Muscle layer of duodenum (tissue), 2 donors: ENCODE data around the gene TBCK.
A peak's percentile ranks its signal among the peaks of the same experiment; 100 is the strongest.

Experiments used
- H3K27ac ChIP-seq: one replicate; pipeline ENCODE4 v1.7.0; 2013; ENCODE audit warnings: mild to moderate bottlenecking, low read length
- H3K27me3 ChIP-seq: one replicate; pipeline ENCODE4 v1.7.0; 2013; ENCODE audit warnings: low read depth, mild to moderate bottlenecking, control low read depth, low read length
- H3K36me3 ChIP-seq, 2 donors: one replicate each; pipeline ENCODE4 v1.7.0; 2013; ENCODE audit warnings: low read length in 2 of 2, control low read depth in 1 of 2, mild to moderate bottlenecking in 1 of 2; ENCODE audit not compliant: insufficient read depth in 2 of 2, control insufficient read depth in 1 of 2
- H3K4me1 ChIP-seq, 2 donors: one replicate each; pipeline ENCODE4 v1.7.0; 2013; ENCODE audit warnings: low read length in 2 of 2, mild to moderate bottlenecking in 2 of 2, control low read depth in 1 of 2, moderate library complexity in 1 of 2; ENCODE audit not compliant: insufficient read depth in 2 of 2, control insufficient read depth in 1 of 2
- H3K4me3 ChIP-seq, 2 donors: one replicate each; pipeline ENCODE4 v1.7.0; 2013; ENCODE audit warnings: low read length in 2 of 2, low read depth in 1 of 2, mild to moderate bottlenecking in 1 of 2
- H3K9me3 ChIP-seq, 2 donors: one replicate each; pipeline ENCODE4 v1.7.0; 2013; ENCODE audit warnings: low read length in 2 of 2, control low read depth in 1 of 2, mild to moderate bottlenecking in 1 of 2; ENCODE audit not compliant: control insufficient read depth in 1 of 2
- donor health status: healthy.

TBCK gene

DNA sequence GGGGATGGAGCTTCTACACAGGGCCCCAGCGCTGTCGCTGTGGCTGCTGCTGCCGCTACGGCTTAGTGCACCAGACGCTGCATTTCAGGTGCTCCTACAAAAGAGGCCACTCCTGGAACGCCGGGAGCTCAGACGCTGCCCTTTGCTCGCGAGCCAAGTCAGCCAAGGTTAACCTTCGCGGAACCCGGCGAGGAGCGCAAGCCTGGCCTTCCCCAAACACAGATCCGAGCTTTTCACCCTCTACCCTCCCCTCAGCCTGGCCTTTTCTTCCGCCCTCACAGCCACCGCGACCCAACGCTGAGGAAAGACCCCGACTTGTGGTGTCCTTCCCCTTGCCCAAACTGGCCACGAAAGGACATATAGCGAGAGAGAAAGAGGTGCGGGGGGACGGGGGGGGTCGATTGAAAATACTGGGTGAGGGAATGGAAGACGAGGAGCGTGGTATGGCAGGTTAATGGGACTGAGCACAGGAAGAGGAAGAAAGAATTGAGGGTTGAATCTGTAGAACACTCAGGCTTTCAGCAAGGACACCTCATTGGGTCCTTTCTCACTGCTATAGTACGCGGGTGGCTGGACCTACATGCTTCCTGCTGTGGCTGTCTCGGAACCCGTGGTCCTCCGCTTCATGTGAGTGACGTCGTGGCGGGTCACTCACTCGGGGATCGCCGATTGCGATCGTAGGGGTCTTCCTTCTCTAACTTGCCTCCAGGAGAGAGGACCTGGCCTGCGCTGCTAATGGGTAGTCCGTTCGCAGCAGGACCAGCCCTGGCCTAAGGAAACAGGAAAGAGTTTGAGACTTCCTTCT is at the start of gene TBCK, which contains the start of gene AIMP1:
Gene TBCK (minus strand): TSS at position 242 of the 805 bp plus-strand sequence. CDS start 7,249 bp downstream, outside the sequence.
Gene AIMP1 (plus strand): TSS at position 583 of the 805 bp plus-strand sequence. CDS start 8,460 bp downstream, outside the sequence.
- Histone ChIP-seq H3K36me3 (peaks cover 0 to 7% of the 10 kb centered on the region in 2 donors), H3K27me3 (no peaks in the 10 kb centered on the region), H3K27ac (peak within 1 kb of the TSS; percentile 99), H3K4me1 (peaks cover 17 to 37% of the 10 kb centered on the region in 2 donors), H3K4me3 (peak within 1 kb of the TSS; percentile 79 to 99), H3K9me3 (no peaks in the 10 kb centered on the region)

DNA sequence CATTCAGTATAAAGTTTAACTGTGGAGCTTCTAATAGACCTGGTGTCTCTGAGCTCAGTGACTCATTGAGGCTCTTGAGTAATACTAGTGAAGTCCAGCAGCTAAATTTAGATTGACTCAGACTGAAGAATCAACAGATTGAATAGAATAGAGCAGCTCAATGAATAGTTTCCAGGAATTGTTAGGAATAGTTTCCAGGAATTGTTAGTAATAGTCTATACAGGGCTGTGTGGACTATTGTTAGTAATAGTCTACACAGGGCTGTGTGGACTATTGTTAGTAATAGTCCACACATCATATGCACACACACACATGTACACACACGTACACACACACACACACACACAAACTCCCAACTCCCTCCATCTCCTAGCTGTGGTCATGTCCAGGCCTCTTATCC is 49.6 kb upstream of the TBCK start:
- no peaks in the 10 kb centered on the region for H3K36me3 ChIP-seq
- no peaks in the 10 kb centered on the region for H3K27me3 ChIP-seq
- peaks cover 0 to 12% of the 10 kb centered on the region in 2 donors for H3K4me1 ChIP-seq
- H3K4me3 ChIP-seq = no peak overlapping the region
- no peaks in the 10 kb centered on the region for H3K9me3 ChIP-seq
- H3K27ac ChIP-seq = no peak overlapping the region

DNA sequence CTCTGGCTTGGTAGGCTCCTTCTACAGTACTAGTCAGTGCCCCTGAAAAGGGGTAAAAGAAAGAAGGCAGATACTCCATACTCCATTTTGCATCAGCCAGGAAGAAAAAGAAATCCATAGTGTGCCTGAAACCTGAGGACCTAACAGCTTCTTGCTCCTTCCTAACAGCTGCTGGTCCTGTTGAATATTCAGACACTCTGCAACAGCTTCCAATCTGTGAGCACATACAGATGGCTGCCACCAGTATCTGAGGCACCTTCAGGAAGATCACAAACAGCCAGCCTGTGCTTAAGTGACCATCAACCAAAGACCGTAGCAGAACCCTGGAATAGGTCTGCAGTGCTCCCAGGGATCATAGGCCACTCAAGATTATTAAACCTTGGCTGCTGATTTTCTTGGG is 48.3 kb upstream of the TBCK start:
- H3K4me3 ChIP-seq = no peak overlapping the region
- peaks cover 0 to 12% of the 10 kb centered on the region in 2 donors for H3K4me1 ChIP-seq
- H3K27ac ChIP-seq = no peak overlapping the region
- no peaks in the 10 kb centered on the region for H3K9me3 ChIP-seq
- H3K36me3 ChIP-seq = no peaks in the 10 kb centered on the region
- no peaks in the 10 kb centered on the region for H3K27me3 ChIP-seq

DNA sequence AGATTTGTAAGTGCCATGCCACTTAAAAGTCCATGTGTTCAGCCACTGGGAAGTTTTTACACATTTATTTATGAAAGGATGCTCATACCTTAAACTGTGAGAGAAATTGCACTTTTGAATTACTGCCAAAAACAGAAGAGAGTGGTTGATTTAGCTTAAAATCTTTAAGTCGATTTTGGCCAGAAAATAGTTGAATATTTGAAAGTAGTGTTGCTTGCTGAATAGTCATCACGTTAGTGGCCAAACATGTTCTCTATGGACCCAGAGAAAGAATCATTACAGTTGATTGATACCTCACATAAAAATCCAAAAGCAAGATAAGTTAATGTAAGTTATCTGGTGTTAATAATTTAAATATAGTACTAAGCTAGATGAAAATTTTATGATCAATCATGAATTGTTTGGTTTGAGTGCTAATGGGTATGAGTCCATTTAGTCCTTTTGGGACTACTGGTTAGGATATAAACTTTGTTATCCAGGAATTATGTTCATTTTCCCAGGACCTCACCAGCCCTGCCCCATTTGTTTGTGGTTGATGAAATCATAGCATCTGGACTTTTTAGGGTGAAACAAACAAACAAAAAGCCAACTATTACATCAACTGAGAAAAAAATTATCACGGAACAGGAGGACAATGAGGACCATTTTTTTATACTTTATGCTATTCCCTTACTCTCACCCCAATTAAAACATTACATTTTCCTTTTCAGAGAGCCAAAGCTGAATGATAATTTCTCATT is 46.2 kb upstream of the TBCK start:
- no peaks in the 10 kb centered on the region for H3K36me3 ChIP-seq
- H3K27ac ChIP-seq = no peak overlapping the region
- peaks cover 0 to 12% of the 10 kb centered on the region in 2 donors for H3K4me1 ChIP-seq
- no peak overlapping the region for H3K4me3 ChIP-seq
- H3K27me3 ChIP-seq = no peaks in the 10 kb centered on the region
- H3K9me3 ChIP-seq = no peaks in the 10 kb centered on the region

DNA sequence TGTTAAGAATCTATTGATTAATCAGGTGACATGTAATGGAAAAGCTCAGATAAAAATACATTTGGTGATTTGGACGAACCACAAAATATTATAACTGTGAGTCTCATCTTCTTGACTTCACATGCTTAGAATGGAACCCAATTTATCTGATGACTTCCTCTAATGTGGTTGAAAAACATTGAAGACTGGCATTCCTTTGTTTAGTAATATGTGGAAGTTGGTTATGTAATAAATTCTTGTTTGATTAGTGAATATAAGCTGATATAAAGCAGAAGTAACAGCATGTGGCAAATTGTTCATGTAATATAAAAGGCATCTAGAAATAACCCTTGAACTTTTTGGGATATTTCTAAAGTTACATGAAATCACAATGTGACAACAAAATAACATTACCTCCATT is 42.9 kb upstream of the TBCK start:
- H3K27me3 ChIP-seq = no peaks in the 10 kb centered on the region
- H3K4me1 ChIP-seq = no peaks in the 10 kb centered on the region
- H3K9me3 ChIP-seq = no peaks in the 10 kb centered on the region
- H3K27ac ChIP-seq = no peak overlapping the region
- H3K4me3 ChIP-seq = no peak overlapping the region
- no peaks in the 10 kb centered on the region for H3K36me3 ChIP-seq

DNA sequence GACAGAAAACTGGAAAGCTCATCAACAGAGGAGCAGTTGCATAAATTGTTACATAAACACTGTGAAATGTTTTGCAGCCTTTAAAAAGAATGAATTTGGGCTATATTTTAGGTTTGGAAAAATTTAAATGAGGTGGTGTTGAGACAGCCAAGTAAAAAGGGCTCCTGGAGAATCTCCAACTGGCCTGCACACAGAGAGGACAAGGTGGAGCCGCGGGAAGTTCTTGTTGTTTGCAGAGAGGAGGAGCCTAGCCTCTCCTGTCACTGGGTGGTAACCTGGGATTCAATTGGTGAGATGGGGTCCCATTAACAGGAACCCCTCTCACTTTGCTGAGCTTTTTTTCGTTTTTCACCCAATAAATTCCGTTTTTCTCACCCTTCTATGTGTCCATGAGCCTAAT is 39.2 kb upstream of the TBCK start:
- Histone ChIP-seq H3K9me3 (no peaks in the 10 kb centered on the region), H3K4me1 (no peaks in the 10 kb centered on the region), H3K4me3 (no peak overlapping the region), H3K27me3 (no peaks in the 10 kb centered on the region), H3K36me3 (peaks cover 0 to 5% of the 10 kb centered on the region in 2 donors), H3K27ac (no peak overlapping the region)

DNA sequence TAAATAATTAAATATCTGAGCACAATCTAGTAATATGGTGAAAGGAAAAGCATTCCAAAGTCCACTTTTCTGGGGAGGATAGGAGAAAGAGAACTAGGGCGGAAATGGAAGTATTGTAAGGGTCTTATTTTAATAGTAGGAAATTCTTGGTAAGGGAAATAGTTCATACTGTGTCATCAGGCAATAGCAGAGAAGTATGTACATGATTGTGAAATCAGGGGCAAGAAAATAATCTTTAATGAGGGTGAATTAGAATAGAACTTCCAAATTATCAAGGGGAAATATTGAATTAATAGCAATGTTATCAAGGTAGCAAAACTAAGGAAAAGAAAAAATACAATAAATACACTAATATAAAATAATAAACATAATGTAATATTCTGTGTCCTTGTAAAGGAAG is 37.8 kb upstream of the TBCK start:
- Histone ChIP-seq H3K9me3 (no peaks in the 10 kb centered on the region), H3K4me1 (no peaks in the 10 kb centered on the region), H3K27ac (no peak overlapping the region), H3K4me3 (no peak overlapping the region), H3K36me3 (peaks cover 1 to 5% of the 10 kb centered on the region in 2 donors), H3K27me3 (no peaks in the 10 kb centered on the region)

DNA sequence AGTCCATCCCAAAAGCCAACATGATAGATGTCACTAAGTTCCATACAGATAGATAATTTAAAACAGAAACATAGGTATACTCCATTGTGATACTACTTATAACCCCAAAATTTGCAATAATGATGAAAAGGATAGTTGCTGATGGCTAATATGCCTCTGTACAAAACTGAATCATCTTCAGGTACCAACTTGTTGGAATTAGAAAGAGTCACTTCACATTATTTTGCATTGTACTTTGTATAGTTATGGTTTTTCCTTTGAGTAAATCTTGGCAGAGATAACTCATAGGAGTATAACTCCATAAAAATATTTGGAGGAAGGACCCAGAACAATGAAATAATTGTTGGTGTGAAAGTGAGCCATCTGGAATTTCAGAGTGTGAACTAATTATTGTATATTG is 35.0 kb upstream of the TBCK start:
- no peak overlapping the region for H3K27ac ChIP-seq
- no peaks in the 10 kb centered on the region for H3K9me3 ChIP-seq
- no peak overlapping the region for H3K4me3 ChIP-seq
- H3K27me3 ChIP-seq = no peaks in the 10 kb centered on the region
- peaks cover 10 to 13% of the 10 kb centered on the region in 2 donors for H3K36me3 ChIP-seq
- no peaks in the 10 kb centered on the region for H3K4me1 ChIP-seq

DNA sequence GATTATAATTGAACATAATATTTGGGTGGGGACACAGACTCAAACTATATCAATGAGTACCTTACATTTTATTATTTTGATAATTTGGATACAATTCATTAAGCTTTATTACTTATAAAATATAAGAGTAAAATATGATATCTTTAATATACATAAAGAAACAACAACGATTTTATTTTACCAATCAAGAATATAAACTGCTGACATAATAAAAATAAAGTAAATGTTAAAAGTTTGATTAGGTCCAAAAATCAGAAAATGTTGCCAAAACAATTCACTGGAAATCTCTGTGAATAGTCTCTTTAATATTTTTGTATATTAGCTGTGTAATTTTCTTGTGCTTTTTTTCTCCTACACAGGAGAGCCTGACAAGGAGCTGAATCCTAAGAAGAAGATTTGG is 31.2 kb upstream of the TBCK start:
- Histone ChIP-seq H3K27me3 (no peaks in the 10 kb centered on the region), H3K4me1 (no peaks in the 10 kb centered on the region), H3K9me3 (no peaks in the 10 kb centered on the region), H3K36me3 (peaks cover 9 to 14% of the 10 kb centered on the region in 2 donors), H3K4me3 (no peak overlapping the region), H3K27ac (no peak overlapping the region)

DNA sequence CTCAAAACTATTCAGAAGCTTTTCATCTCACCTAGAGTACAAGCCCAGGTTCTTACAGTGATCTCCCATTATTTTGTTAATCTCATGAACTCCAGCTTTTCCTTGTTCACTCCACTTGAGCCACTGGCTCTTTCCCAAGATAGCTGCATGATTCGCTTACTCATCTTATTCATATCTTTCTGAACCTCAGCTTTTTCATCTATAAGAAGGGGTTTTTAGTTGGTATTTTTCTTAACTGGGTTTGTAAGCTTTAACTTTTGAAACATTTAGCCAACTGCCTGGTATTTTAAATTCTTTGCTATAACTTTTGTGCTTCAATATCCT is 28.6 kb upstream of the TBCK start:
- Histone ChIP-seq H3K9me3 (no peaks in the 10 kb centered on the region), H3K4me1 (no peaks in the 10 kb centered on the region)

DNA sequence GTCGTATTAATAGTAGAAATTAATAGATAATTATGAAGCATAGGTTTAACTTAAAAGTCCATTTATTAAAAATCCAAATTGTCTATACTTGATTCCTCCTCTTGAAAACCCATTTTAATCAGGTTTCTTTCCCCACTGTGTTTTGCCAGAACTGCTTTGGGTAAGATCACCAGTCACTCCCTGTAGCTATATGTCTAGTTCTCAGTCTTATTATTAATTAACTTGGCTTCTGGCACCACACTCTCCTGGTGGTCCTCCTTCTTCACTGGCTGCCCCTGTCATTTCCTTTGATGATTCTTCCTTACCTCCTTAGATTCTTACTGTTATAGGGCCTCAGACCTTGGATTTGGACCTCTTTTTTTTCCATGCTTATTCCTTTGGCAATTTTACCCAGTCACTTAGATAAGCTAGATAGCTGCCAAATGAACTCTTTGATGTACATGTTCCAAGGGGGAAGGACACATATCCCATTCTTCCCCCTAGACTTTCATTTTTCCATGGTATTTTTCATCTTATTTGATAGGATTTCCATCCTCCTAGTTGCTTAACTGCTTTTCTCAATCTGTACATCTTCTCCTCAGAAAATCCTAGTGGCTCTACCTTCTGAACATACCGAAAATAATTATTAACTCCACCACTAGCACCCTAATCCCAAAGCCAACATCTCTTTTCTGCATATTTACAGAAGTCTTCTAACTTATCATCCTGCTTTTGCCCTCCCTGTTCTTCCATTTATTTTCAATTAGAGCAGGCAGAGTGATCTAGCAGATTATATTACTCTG is 28.0 kb upstream of the TBCK start:
- Histone ChIP-seq H3K27ac (no peak overlapping the region), H3K27me3 (no peaks in the 10 kb centered on the region), H3K9me3 (no peaks in the 10 kb centered on the region), H3K4me3 (no peak overlapping the region), H3K36me3 (peaks cover 21 to 25% of the 10 kb centered on the region in 2 donors), H3K4me1 (no peaks in the 10 kb centered on the region)

More for the DNA sequence above, 28.6 kb upstream of the TBCK start:
- no peak overlapping the region for H3K27ac ChIP-seq
- no peak overlapping the region for H3K4me3 ChIP-seq
- H3K36me3 ChIP-seq = peaks cover 21% of the 10 kb centered on the region in 2 donors
- no peaks in the 10 kb centered on the region for H3K27me3 ChIP-seq
